Measurements from ENCODE around the gene OPHN1.
"Not testable (repeated sequence)": the region's sequence is repeated elsewhere in the genome, so short reads cannot be mapped to it uniquely, and the experiment has no call there.

The OPHN1 gene

DNA sequence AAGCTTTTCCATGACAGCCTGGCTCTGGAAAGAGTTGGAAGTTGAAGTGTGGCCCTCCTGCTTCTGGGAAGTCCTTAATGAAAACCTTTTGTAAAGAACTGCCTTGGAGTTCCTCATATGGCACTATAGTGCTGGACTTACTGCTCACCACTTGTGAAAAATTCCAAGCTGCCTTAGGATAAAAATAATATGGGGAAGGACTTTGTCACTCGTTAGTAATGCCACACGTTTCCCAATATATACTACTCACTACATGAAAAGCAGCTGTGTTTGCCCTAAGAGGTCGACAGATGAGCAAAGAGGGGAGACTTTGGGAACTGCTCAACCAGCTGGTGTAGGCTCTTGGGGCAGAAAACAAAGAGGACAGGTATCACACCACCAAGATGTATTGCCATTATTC, 11.7 kb downstream of the OPHN1 start:
- no peak for DNase-seq (ENCODE audit: low read depth in 2 of 2)

DNA sequence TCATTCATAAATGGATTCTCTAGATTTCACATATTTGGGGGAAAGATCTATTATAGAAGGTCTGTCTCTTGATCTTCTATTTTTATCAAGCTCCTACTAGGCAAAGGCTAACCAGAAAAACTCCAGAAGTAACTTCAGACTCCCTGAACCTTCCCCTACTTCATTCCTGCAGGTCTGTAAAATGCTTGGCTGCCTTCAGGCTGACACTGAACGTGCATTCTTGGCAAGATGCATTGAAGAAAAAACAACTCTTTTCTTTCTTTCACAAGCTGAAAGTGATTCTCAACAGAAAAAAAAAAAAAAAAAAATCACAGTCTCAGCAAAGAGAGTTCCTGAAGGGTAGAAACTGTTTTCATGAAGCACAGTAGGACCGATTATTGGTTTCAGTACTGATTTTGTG, 12.7 kb downstream of the OPHN1 start:
- DNase-seq (ENCODE audit: low read depth in 2 of 2), result no peak

- DNase-seq (ENCODE audit: low read depth in 2 of 2), result no peak
Measured at GRCh38 chrX:68419975-68420374, 13.3 kb downstream of the OPHN1 start.

- no peak for DNase-seq (ENCODE audit: low read depth in 2 of 2)
Measured at GRCh38 chrX:68417651-68418050, 15.6 kb downstream of the OPHN1 start.

GRCh38 chrX:68416592-68416991, 16.7 kb downstream of the OPHN1 start:
- no peak for DNase-seq (ENCODE audit: low read depth in 2 of 2)

GRCh38 chrX:68415316-68415715, 18.0 kb downstream of the OPHN1 start:
- DNase-seq (ENCODE audit: low read depth in 2 of 2), result no peak

- DNase-seq (ENCODE audit: low read depth in 2 of 2), result no peak
Measured at GRCh38 chrX:68413254-68413653, 20.0 kb downstream of the OPHN1 start.

GRCh38 chrX:68411729-68412128, 21.6 kb downstream of the OPHN1 start:
- DNase-seq (ENCODE audit: low read depth in 2 of 2), result no peak

- DNase-seq (ENCODE audit: low read depth in 2 of 2), result no peak
Measured at GRCh38 chrX:68409194-68409593, 24.1 kb downstream of the OPHN1 start.

- DNase-seq (ENCODE audit: low read depth in 2 of 2), result no peak
Measured at GRCh38 chrX:68403522-68403921, 29.8 kb downstream of the OPHN1 start.

GRCh38 chrX:68403038-68403437, 30.3 kb downstream of the OPHN1 start:
- no peak for DNase-seq (ENCODE audit: low read depth in 2 of 2)

GRCh38 chrX:68402094-68402493, 31.2 kb downstream of the OPHN1 start:
- no peak for DNase-seq (ENCODE audit: low read depth in 2 of 2)

DNA sequence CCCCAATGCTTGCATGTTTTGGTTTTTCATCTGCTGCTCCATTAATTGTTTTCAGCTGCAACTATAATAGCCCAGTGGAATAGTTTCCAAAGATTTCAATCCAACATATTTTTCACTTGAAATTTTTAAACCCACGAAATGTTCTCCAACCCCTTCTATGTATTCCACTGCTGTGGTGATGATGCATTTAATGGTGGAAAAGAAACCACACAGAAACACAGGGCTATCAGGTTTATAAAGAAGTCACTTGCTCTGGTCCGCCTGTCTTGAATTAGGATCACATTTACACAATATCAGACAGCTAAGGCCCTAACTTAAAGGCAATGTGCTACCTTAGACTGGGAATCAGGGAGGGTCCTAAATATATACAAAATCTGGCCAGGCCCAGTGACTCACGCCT, 35.0 kb downstream of the OPHN1 start:
- no peak for DNase-seq (ENCODE audit: low read depth in 2 of 2)

GRCh38 chrX:68396953-68397352, 36.3 kb downstream of the OPHN1 start:
- DNase-seq (ENCODE audit: low read depth in 2 of 2), result no peak

DNA sequence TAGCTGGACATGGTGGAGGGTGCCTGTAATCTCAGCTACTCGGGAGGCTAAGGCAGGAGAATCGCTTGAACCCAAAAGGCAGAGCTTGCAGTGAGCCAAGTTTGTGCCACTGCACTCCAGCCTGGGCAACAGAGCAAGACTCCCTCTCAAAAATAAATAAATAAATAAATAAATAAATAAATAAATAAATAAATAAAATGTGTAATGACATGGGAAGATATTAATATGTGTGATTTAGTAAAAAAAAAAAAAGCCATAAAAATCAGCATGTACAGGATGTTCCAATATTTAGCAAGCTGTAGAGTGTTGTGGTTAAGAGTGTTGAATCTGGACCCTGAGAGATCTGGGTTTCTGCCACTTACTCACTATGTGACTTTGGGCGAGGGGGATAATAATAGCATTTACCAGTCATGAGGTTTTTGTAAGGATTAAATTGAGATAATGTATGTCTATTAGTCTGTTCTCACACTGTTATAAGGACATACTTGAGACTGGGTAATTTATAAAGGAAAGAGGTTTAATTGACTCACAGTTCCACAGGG, 43.8 kb downstream of the OPHN1 start:
- DNase-seq (ENCODE audit: low read depth in 2 of 2), result not testable (repeated sequence)

DNA sequence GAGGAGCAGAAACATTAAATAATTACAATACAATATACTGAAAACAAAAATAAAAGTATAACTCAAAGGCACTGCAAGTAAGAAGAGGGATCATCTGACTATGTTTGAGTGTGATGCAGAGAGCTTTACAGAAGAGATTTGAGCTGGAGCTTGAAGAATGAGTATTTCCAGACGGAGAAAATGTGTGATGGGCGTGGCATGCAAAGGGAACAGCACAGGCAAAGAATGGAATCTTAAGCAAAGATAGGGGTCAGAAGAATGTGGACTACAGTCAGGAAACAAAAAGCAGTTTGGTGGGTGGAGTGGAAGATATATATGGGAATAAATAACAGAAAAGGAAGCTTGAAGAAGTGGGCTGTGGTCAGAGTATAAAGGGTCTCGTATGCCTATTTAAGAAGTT, 45.5 kb downstream of the OPHN1 start:
- DNase-seq (ENCODE audit: low read depth in 2 of 2), result no peak

DNA sequence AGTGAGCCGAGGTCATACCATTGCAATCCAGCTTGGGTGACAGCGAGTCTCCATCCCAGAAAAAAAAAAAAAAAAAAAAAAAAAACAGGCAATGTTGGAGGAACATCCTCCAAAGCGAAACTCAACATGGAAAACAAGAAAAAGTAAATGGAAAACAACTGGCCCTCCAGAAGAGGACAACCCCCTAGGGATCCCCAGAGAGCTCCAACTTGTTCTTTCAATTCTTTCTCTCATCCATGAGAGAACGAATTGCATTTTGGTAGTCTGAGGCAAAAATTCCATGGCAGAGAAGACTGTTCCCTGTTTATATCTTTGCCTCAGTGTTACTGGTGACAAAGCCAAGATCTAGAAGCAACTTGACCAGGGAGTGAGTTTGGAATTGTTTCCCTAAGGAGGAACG, 49.8 kb downstream of the OPHN1 start:
- DNase-seq (ENCODE audit: low read depth in 2 of 2), result no peak

DNA sequence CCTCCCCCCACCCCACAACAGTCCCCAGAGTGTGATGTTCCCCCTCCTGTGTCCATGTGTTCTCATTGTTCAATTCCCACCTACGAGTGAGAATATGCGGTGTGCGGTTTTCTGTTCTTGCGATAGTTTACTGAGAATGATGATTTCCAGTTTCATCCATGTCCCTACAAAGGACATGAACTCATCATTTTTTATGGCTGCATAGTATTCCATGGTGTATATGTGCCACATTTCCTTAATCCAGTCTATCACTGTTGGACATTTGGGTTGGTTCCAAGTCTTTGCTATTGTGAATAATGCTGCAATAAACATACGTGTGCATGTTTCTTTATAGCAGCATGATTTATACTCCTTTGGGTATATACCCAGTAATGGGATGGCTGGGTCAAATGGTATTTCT, 55.7 kb downstream of the OPHN1 start:
- DNase-seq (ENCODE audit: low read depth in 2 of 2), result not testable (repeated sequence)

GRCh38 chrX:68376373-68376772, 56.9 kb downstream of the OPHN1 start:
- DNase-seq (ENCODE audit: low read depth in 2 of 2), result no peak

DNA sequence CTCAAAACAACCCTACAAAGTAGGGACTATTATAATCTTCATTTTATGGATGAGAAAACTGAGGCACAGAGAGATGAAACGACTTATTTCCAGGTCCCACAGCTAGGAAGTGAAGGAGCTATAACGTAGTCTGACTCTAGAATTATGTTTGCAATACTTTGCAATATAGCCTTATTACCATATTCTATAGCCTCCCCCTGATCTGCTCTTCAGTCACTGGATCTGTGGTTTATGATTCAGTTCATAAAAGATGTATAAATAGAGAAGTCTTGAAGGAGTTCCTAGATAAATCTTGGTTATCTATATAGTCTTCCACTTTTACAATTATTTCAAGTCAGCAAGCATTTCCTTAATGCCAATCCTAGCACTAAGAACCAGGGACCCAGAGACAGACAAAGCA, 57.5 kb downstream of the OPHN1 start:
- DNase-seq (ENCODE audit: low read depth in 2 of 2), result no peak

- DNase-seq (ENCODE audit: low read depth in 2 of 2), result no peak
Measured at GRCh38 chrX:68372665-68373064, 60.6 kb downstream of the OPHN1 start.

DNA sequence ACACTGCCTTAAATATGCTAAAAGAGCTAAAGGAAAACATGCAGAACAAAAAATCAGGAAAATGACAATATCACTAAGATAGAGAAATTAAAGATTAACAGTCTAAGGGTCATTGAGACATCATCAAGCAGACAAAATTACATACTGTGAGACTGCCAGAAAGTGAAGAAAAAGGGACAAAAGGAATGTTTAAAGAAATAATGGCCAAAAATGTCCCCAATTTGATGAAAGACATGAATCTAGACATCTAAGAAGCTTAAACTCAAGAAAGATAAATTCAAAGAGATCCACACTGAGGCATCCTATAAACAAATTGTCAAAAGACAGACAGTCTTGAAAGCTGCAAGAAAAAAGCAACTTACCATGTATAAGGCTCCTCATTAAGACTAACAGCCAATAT, 63.7 kb downstream of the OPHN1 start:
- DNase-seq (ENCODE audit: low read depth in 2 of 2), result no peak

DNA sequence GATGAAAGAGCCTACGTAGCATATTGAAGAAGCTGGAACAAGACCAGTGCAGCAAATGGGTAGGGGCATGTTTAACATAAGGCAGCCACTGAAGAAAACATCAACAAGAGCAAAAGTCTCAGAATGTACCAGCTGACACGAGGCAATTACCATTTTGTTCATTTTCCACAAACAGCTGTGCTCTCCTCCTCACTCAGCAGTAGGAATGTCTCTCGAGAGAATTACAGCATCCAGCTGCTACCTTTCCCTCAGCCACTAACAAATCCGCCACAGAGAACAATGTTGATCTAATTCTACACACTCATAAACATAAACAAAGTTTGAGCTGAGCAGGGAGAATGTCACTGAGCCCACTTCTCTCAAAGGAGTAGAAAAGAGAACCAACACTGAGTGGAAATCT, 68.0 kb downstream of the OPHN1 start:
- no peak for DNase-seq (ENCODE audit: low read depth in 2 of 2)

DNA sequence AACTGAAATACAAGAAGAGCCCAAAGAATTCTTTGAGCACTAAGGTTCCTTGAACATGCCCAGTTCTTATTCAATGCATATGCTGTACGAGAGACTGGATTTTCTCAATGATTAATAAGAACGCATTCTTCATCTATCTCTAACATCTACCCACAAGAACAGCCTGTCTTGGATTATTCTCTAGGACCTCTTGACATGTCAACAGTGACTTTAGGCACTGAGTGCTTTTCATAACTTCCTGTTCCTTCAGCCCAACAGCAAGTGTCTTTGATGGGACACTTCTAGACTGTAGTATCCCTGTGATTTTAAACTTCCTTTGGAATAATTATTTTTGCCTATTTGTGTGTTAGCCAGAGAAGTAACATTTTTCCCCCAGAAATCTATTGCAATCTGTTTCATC, 69.3 kb downstream of the OPHN1 start:
- no peak for DNase-seq (ENCODE audit: low read depth in 2 of 2)

- no peak for DNase-seq (ENCODE audit: low read depth in 2 of 2)
Measured at GRCh38 chrX:68358679-68359078, 74.6 kb downstream of the OPHN1 start.

Measured in stimulated activated CD8-positive, alpha-beta memory T cell treated with anti-CD3 and anti-CD28 coated beads, Interleukin-7, amount 100 ng/mL, for 4 hours (primary cell).